ENCODE results near the gene MYO1A. TPM values are rescaled to one million over a fixed set of nuclear protein-coding genes. Genes with fewer than 3 reads are reported as not detected.
A peak's percentile ranks its signal among the peaks of the same experiment; 100 is the strongest.

Gene MYO1A
- total RNA-seq, 2 donors from 2014 or later: 0.48 to 2.5 TPM

- Mint-ChIP-seq H3K27ac (no peak overlapping the region), H3K9me3 (no peaks in the 10 kb centered on the region), H3K4me3 (no peak overlapping the region), H3K27me3 (no peaks in the 10 kb centered on the region), H3K36me3 (no peaks in the 10 kb centered on the region), H3K4me1 (ENCODE audit: low read depth in 2 of 2) (peaks cover 43 to 48% of the 10 kb centered on the region in 2 donors)
- DNase-seq (ENCODE audit: low spot score) (no peak), ATAC-seq (no peak)
Observed at GRCh38 chr12:57090924-57091637, 41.2 kb upstream of the MYO1A start.

GRCh38 chr12:57090490-57090889 is 40.6 kb upstream of the MYO1A start:
- Mint-ChIP-seq H3K27me3 (no peaks in the 10 kb centered on the region), H3K27ac (no peak overlapping the region), H3K36me3 (no peaks in the 10 kb centered on the region), H3K4me3 (no peak overlapping the region), H3K4me1 (ENCODE audit: low read depth in 2 of 2) (peaks cover 49 to 53% of the 10 kb centered on the region in 2 donors), H3K9me3 (no peaks in the 10 kb centered on the region)
- ATAC-seq (no peak), DNase-seq (ENCODE audit: low spot score) (no peak)

GRCh38 chr12:57089271-57090245 is 39.6 kb upstream of the MYO1A start:
- Mint-ChIP-seq H3K4me1 (ENCODE audit: low read depth in 2 of 2) (peaks cover 49 to 56% of the 10 kb centered on the region in 2 donors), H3K4me3 (peak overlapping the region; percentile 91)

GRCh38 chr12:57088354-57089270 is 38.7 kb upstream of the MYO1A start, which contains the start of gene NAB2:
NAB2 (plus strand) TSS chr12:57089114; CDS start chr12:57089272, 158 bp downstream.
- H3K36me3 Mint-ChIP-seq: no peaks in the 10 kb centered on the region
- peak; percentile 97 for DNase-seq (ENCODE audit: low spot score)
- peak within 1 kb of the TSS; percentile 94 to 96 for H3K27ac Mint-ChIP-seq
- H3K4me3 Mint-ChIP-seq: peak within 1 kb of the TSS; percentile 91
- H3K27me3 Mint-ChIP-seq: no peaks in the 10 kb centered on the region
- H3K4me1 Mint-ChIP-seq (ENCODE audit: low read depth in 2 of 2): peaks cover 47 to 53% of the 10 kb centered on the region in 2 donors
- ATAC-seq: peak; percentile 89 to 90
- no peaks in the 10 kb centered on the region for H3K9me3 Mint-ChIP-seq

More at GRCh38 chr12:57089271-57090245, 39.6 kb upstream of the MYO1A start:
- ATAC-seq (no peak), DNase-seq (ENCODE audit: low spot score) (no peak)
- Mint-ChIP-seq H3K36me3 (no peaks in the 10 kb centered on the region), H3K27ac (peak overlapping the region; percentile 73 to 88), H3K27me3 (no peaks in the 10 kb centered on the region), H3K9me3 (no peaks in the 10 kb centered on the region)

- H3K27me3 Mint-ChIP-seq: no peaks in the 10 kb centered on the region
- H3K4me1 Mint-ChIP-seq (ENCODE audit: low read depth in 2 of 2): peaks cover 44 to 49% of the 10 kb centered on the region in 2 donors
- peak overlapping the region; percentile 90 for H3K4me3 Mint-ChIP-seq
- no peaks in the 10 kb centered on the region for H3K36me3 Mint-ChIP-seq
- DNase-seq (ENCODE audit: low spot score) (peak; percentile 85), ATAC-seq (peak; percentile 14 to 54)
- H3K27ac Mint-ChIP-seq: peak overlapping the region; percentile 94 to 96
- H3K9me3 Mint-ChIP-seq: no peaks in the 10 kb centered on the region
Observed at GRCh38 chr12:57087691-57088353, 37.9 kb upstream of the MYO1A start.

- Mint-ChIP-seq H3K27ac (peak overlapping the region; percentile 94 to 96), H3K36me3 (no peaks in the 10 kb centered on the region), H3K9me3 (no peaks in the 10 kb centered on the region), H3K4me1 (ENCODE audit: low read depth in 2 of 2) (peaks cover 38 to 45% of the 10 kb centered on the region in 2 donors), H3K27me3 (no peaks in the 10 kb centered on the region), H3K4me3 (peak overlapping the region; percentile 90)
- ATAC-seq (peak; percentile 61 to 70), DNase-seq (ENCODE audit: low spot score) (peak; percentile 89)
Observed at GRCh38 chr12:57087010-57087690, 37.2 kb upstream of the MYO1A start.

- ATAC-seq (no peak), DNase-seq (ENCODE audit: low spot score) (no peak)
- Mint-ChIP-seq H3K4me1 (ENCODE audit: low read depth in 2 of 2) (peaks cover 38 to 43% of the 10 kb centered on the region in 2 donors), H3K36me3 (no peaks in the 10 kb centered on the region), H3K4me3 (peak overlapping the region; percentile 90), H3K27ac (peak overlapping the region; percentile 94 to 96), H3K9me3 (no peaks in the 10 kb centered on the region), H3K27me3 (no peaks in the 10 kb centered on the region)
Observed at GRCh38 chr12:57086493-57087009, 36.6 kb upstream of the MYO1A start.

GRCh38 chr12:57085999-57086492 is 36.1 kb upstream of the MYO1A start:
- Mint-ChIP-seq H3K36me3 (no peaks in the 10 kb centered on the region), H3K4me1 (ENCODE audit: low read depth in 2 of 2) (peaks cover 36 to 43% of the 10 kb centered on the region in 2 donors), H3K4me3 (peak overlapping the region; percentile 90), H3K9me3 (no peaks in the 10 kb centered on the region), H3K27me3 (no peaks in the 10 kb centered on the region), H3K27ac (peak overlapping the region; percentile 94 to 96)
- DNase-seq (ENCODE audit: low spot score) (no peak), ATAC-seq (no peak)

- no peaks in the 10 kb centered on the region for H3K27me3 Mint-ChIP-seq
- H3K4me1 Mint-ChIP-seq (ENCODE audit: low read depth in 2 of 2): peaks cover 4 to 16% of the 10 kb centered on the region in 2 donors
- no peak for ATAC-seq
- no peaks in the 10 kb centered on the region for H3K9me3 Mint-ChIP-seq
- H3K4me3 Mint-ChIP-seq: no peak overlapping the region
- DNase-seq (ENCODE audit: low spot score): no peak
- H3K36me3 Mint-ChIP-seq: no peaks in the 10 kb centered on the region
- no peak overlapping the region for H3K27ac Mint-ChIP-seq
Observed at GRCh38 chr12:57080855-57081254, 30.9 kb upstream of the MYO1A start.

- no peaks in the 10 kb centered on the region for H3K36me3 Mint-ChIP-seq
- no peak for ATAC-seq
- peak overlapping the region; percentile 99 for H3K4me3 Mint-ChIP-seq
- H3K9me3 Mint-ChIP-seq: no peaks in the 10 kb centered on the region
- peaks cover 0 to 9% of the 10 kb centered on the region in 2 donors for H3K4me1 Mint-ChIP-seq (ENCODE audit: low read depth in 2 of 2)
- no peaks in the 10 kb centered on the region for H3K27me3 Mint-ChIP-seq
- H3K27ac Mint-ChIP-seq: peak overlapping the region; percentile 97 to 99
- DNase-seq (ENCODE audit: low spot score): no peak
Observed at GRCh38 chr12:57079821-57080220, 29.9 kb upstream of the MYO1A start.

- Mint-ChIP-seq H3K4me1 (ENCODE audit: low read depth in 2 of 2) (peaks cover 0 to 9% of the 10 kb centered on the region in 2 donors), H3K9me3 (no peaks in the 10 kb centered on the region), H3K4me3 (peak within 1 kb of the TSS; percentile 99), H3K36me3 (no peaks in the 10 kb centered on the region), H3K27me3 (no peaks in the 10 kb centered on the region), H3K27ac (peak within 1 kb of the TSS; percentile 97 to 99)
- ATAC-seq (peak; percentile 99), DNase-seq (ENCODE audit: low spot score) (peak; percentile 98)
Observed at GRCh38 chr12:57078519-57079404, 28.8 kb upstream of the MYO1A start, which contains the start of gene NEMP1. NEMP1 (minus strand) TSS chr12:57078791; CDS start chr12:57078745, 46 bp downstream.

Data from natural killer cell treated with Interleukin-12 subunit alpha and Interleukin-12 subunit beta and Interleukin-15 and Interleukin-18, amount 100 ng/mL, for 72 hours (primary cell).